H1 (cell line): ENCODE data around the gene RABL2B. TPM values are rescaled to one million over a fixed set of nuclear protein-coding genes. Genes with fewer than 3 reads are reported as not detected.

Source experiments
- CTCF ChIA-PET: fragments of 300-600 bp; sonication (Branson Sonifier 250); formaldehyde crosslinking; loops from one replicate; lab custom pipeline; 2021; ENCODE audit not compliant: partially characterized antibody; lab: Charles Lee
- POLR2A ChIA-PET: fragments of 300-600 bp; sonication (Branson Sonifier 250); formaldehyde crosslinking; loops from one replicate; lab custom pipeline; 2021; ENCODE audit warnings: inconsistent platforms; ENCODE audit not compliant: partially characterized antibody; lab: Charles Lee
- DNase-seq, 2 experiments: peaks; one replicate each; pipeline versions ENCODE4 v3.0.0 to v3.0.0-alpha.2; 2010 to 2022; ENCODE audit warnings: low spot score in 2 of 2, low read depth in 1 of 2, mixed read lengths in 1 of 2
- FAIRE-seq: peaks from 2 replicates; lab custom pipeline; 2011; peaks lifted over from hg19 to GRCh38; lab: Jason Lieb, UNC
- H2AFZ ChIP-seq: 2 replicates; pipeline ENCODE4 v1.8.1; 2012; ENCODE audit warnings: low read length, inconsistent platforms
- H2AK5ac ChIP-seq: 2 replicates; pipeline ENCODE4 v1.6.1; 2013; ENCODE audit warnings: low read depth, low read length
- H2BK120ac ChIP-seq: replicated peaks from 2 replicates; pipeline ENCODE3; 2013; ENCODE audit warnings: low read depth, low read length, inconsistent platforms
- H2BK12ac ChIP-seq: 2 replicates; pipeline ENCODE4 v1.6.1; 2013; ENCODE audit warnings: low read depth, low read length
- H2BK15ac ChIP-seq: 2 replicates; pipeline ENCODE4 v1.6.1; 2013; ENCODE audit warnings: low read length
- H2BK20ac ChIP-seq: 2 replicates; pipeline ENCODE4 v1.6.1; 2013; ENCODE audit warnings: low read length
- H2BK5ac ChIP-seq: 2 replicates; pipeline ENCODE4 v1.6.1; 2013; ENCODE audit warnings: low read depth, low read length
- H3K14ac ChIP-seq: 2 replicates; pipeline ENCODE4 v1.6.1; 2013; ENCODE audit warnings: inconsistent platforms; ENCODE audit not compliant: insufficient read length
- H3K18ac ChIP-seq: 2 replicates; pipeline ENCODE4 v1.6.1; 2013; ENCODE audit warnings: low read length; ENCODE audit errors: extremely low read depth
- H3K23ac ChIP-seq: 2 replicates; pipeline ENCODE4 v1.6.1; 2013; ENCODE audit warnings: inconsistent platforms; ENCODE audit not compliant: insufficient read length
- H3K23me2 ChIP-seq: 2 replicates; pipeline ENCODE4 v1.6.1; 2013; ENCODE audit warnings: low read depth, low read length
- H3K27ac ChIP-seq: 2 replicates; pipeline ENCODE4 v1.6.1; 2011; ENCODE audit warnings: low read depth, low read length, inconsistent platforms
- H3K27me3 ChIP-seq, 4 experiments: replicated peaks in 1 of 4; 1 replicate in 1 of 4; 2 replicates in 3 of 4; pipeline versions ENCODE4 v1.6.1 to v1.8.1; 2011 to 2013; ENCODE audit warnings: low read length in 3 of 4, mild to moderate bottlenecking in 3 of 4, inconsistent platforms in 2 of 4, mixed read lengths in 2 of 4, moderate library complexity in 1 of 4; ENCODE audit not compliant: control insufficient read depth in 3 of 4, insufficient read depth in 3 of 4; ENCODE audit errors: extremely low read depth in 1 of 4
- H3K36me3 ChIP-seq, 4 experiments: 2 replicates each; pipeline versions ENCODE4 v1.6.1 to v1.8.1; 2011 to 2013; ENCODE audit warnings: mild to moderate bottlenecking in 4 of 4, low read length in 3 of 4, moderate library complexity in 2 of 4, control low read depth in 1 of 4, inconsistent platforms in 1 of 4; ENCODE audit not compliant: insufficient read depth in 4 of 4, control insufficient read depth in 2 of 4
- H3K4ac ChIP-seq: replicated peaks from 2 replicates; pipeline ENCODE3; 2013; ENCODE audit warnings: low read length, low read depth, mixed read lengths, inconsistent platforms; ENCODE audit not compliant: insufficient read length
- H3K4me1 ChIP-seq, 4 experiments: replicated peaks in 1 of 4; 1 replicate in 1 of 4; 2 replicates in 3 of 4; pipeline versions ENCODE4 v1.6.1 to v1.8.1; 2011 to 2013; ENCODE audit warnings: low read length in 3 of 4, inconsistent platforms in 2 of 4, mixed read lengths in 1 of 4; ENCODE audit not compliant: insufficient read depth in 4 of 4, control insufficient read depth in 3 of 4
- H3K4me2 ChIP-seq, 2 experiments: 2 replicates each; pipeline versions ENCODE4 v1.6.1 to v1.8.1; 2011 to 2013; ENCODE audit warnings: low read depth in 2 of 2, low read length in 2 of 2, control low read depth in 1 of 2, inconsistent platforms in 1 of 2, mild to moderate bottlenecking in 1 of 2; ENCODE audit not compliant: insufficient read depth in 1 of 2
- H3K4me3 ChIP-seq, 4 experiments: fragments of 200-600, 300-600 bp in 1 of 4; sonication (generic), shearing (Covaris generic), sonication (Bioruptor Twin) in 1 of 4; 2 replicates each; pipeline versions ENCODE4 v1.5.1 to v1.8.1; 2011 to 2016; ENCODE audit warnings: low read length in 4 of 4, low read depth in 3 of 4, control low read depth in 2 of 4, inconsistent platforms in 2 of 4, mild to moderate bottlenecking in 2 of 4, mixed read lengths in 1 of 4, moderate library complexity in 1 of 4; ENCODE audit not compliant: insufficient read depth in 2 of 4; ENCODE audit errors: extremely low read depth in 1 of 4
- H3K56ac ChIP-seq: replicated peaks from 2 replicates; pipeline ENCODE3; 2013; ENCODE audit warnings: low read depth, mild to moderate bottlenecking, mixed read lengths, low read length, inconsistent platforms; ENCODE audit not compliant: insufficient read length
- H3K79me1 ChIP-seq: 2 replicates; pipeline ENCODE4 v1.6.1; 2013; ENCODE audit warnings: low read depth, low read length, control low read depth
- H3K79me2 ChIP-seq, 2 experiments: 2 replicates each; pipeline versions ENCODE4 v1.6.1 to v1.8.1; 2012 to 2013; ENCODE audit warnings: low read length in 2 of 2, mild to moderate bottlenecking in 2 of 2, inconsistent platforms in 1 of 2; ENCODE audit not compliant: insufficient read depth in 2 of 2, control insufficient read depth in 1 of 2
- H3K9ac ChIP-seq, 4 experiments: replicated peaks in 1 of 4; 1 replicate in 1 of 4; 2 replicates in 3 of 4; pipeline versions ENCODE4 v1.6.1 to v1.8.1; 2011 to 2013; ENCODE audit warnings: low read depth in 3 of 4, low read length in 3 of 4, control low read depth in 2 of 4, mild to moderate bottlenecking in 2 of 4, moderate library complexity in 2 of 4, inconsistent platforms in 1 of 4; ENCODE audit errors: extremely low read depth in 1 of 4
- H3K9me3 ChIP-seq, 2 experiments: 2 replicates each; pipeline versions ENCODE4 v1.6.1 to v1.8.1; 2012 to 2013; ENCODE audit warnings: mild to moderate bottlenecking in 2 of 2, moderate library complexity in 2 of 2, control low read depth in 1 of 2, inconsistent platforms in 1 of 2, low read depth in 1 of 2, low read length in 1 of 2, mixed read lengths in 1 of 2; ENCODE audit not compliant: insufficient read depth in 2 of 2
- H4K20me1 ChIP-seq, 2 experiments: replicated peaks in 1 of 2; 2 replicates each; pipeline versions ENCODE3 to v1.8.1; 2011 to 2013; ENCODE audit warnings: inconsistent platforms in 2 of 2, low read length in 2 of 2, mild to moderate bottlenecking in 1 of 2; ENCODE audit not compliant: insufficient read depth in 2 of 2, control insufficient read depth in 1 of 2
- H4K5ac ChIP-seq: 2 replicates; pipeline ENCODE4 v1.6.1; 2013; ENCODE audit warnings: low read length, low read depth, mixed read lengths, inconsistent platforms; ENCODE audit not compliant: insufficient read length
- H4K8ac ChIP-seq: 2 replicates; pipeline ENCODE4 v1.8.0; 2013; ENCODE audit warnings: mild to moderate bottlenecking, moderate library complexity, low read length, inconsistent platforms; ENCODE audit not compliant: insufficient read depth; ENCODE audit errors: extremely low read depth
- H4K91ac ChIP-seq: replicated peaks from 2 replicates; pipeline ENCODE3; 2013; ENCODE audit warnings: low read length, mixed read lengths, inconsistent platforms; ENCODE audit not compliant: insufficient read length
- CHD2 ChIP-seq: IDR thresholded peaks from 2 replicates; pipeline ENCODE4 v1.6.1; 2012; ENCODE audit warnings: low read length, improper control_type of control experiment
- CREB1 ChIP-seq: IDR thresholded peaks from 2 replicates; pipeline ENCODE4 v1.6.1; 2012; ENCODE audit warnings: inconsistent platforms
- FOSL1 ChIP-seq: IDR thresholded peaks from 2 replicates; pipeline ENCODE4 v1.6.1; 2011; ENCODE audit warnings: mild to moderate bottlenecking, low read depth, low read length, moderate library complexity; ENCODE audit not compliant: insufficient read depth
- NRF1 ChIP-seq: IDR thresholded peaks from 2 replicates; pipeline ENCODE4 v1.6.1; 2011; ENCODE audit warnings: mild to moderate bottlenecking, low read depth, low read length, improper control_type of control experiment
- RAD21 ChIP-seq, 2 experiments: IDR thresholded peaks in 1 of 2; conservative IDR thresholded peaks in 1 of 2; 2 replicates each; pipeline ENCODE4 v1.6.1; 2011; ENCODE audit warnings: low read depth in 2 of 2, low read length in 2 of 2, improper control_type of control experiment in 1 of 2, inconsistent platforms in 1 of 2, mild to moderate bottlenecking in 1 of 2, moderate library complexity in 1 of 2
- TBP ChIP-seq: IDR thresholded peaks from 2 replicates; pipeline ENCODE4 v1.6.1; 2011; ENCODE audit warnings: low read depth, low read length, improper control_type of control experiment
- TEAD4 ChIP-seq: IDR thresholded peaks from 2 replicates; pipeline ENCODE4 v1.6.1; 2012; ENCODE audit warnings: low read depth, low read length, inconsistent platforms, mixed read lengths
- YY1 ChIP-seq: IDR thresholded peaks from 2 replicates; pipeline ENCODE4 v1.6.1; 2011; ENCODE audit warnings: low read depth, mild to moderate bottlenecking, low read length
- WGBS, 2 experiments: shearing (Covaris generic) in 1 of 2; methylation state at CpG; one replicate each; pipeline versions ENCODE4 v1.1.6 to v1.1.7; 2013 to 2015; ENCODE audit warnings: low lambda C conversion rate in 2 of 2, mixed read lengths in 2 of 2, inconsistent platforms in 1 of 2, low coverage in 1 of 2, missing lambda C conversion rate in 1 of 2; ENCODE audit not compliant: insufficient replicate concordance in 2 of 2, insufficient coverage in 1 of 2, insufficient read length in 1 of 2; ENCODE audit errors: extremely low coverage in 1 of 2, missing lambda C conversion rate in 1 of 2; 5-methylcytosine and 5-hydroxymethylcytosine counted together
- polyA plus RNA-seq, 7 experiments: library from polyadenylated mRNA; depleted of rRNA in 3 of 7; stranded (reverse) in 5 of 7; unstranded in 2 of 7; fragments of >200 nt in 5 of 7; fragments of 200-250 nt in 2 of 7; gene quantifications; 1 replicate in 5 of 7; 2 replicates in 1 of 7; 4 replicates in 1 of 7; pipeline versions ENCODE4 v1.2.1 to v1.2.3, GENCODE V29; 2011 to 2013; ENCODE audit warnings: missing spikeins in 2 of 7, mixed read lengths in 2 of 7
- total RNA-seq: library from RNA; stranded (reverse); fragmentation: NEBNext Ultra II Directional; extraction: Animal tissue kit (Norgen Biotek cat#: 25700); gene quantifications from 2 replicates; pipeline ENCODE4 v1.2.1, GENCODE V29; 2021
- TF ChIP-seq, protein P1 (sequence below): IDR thresholded peaks from 2 replicates; pipeline ENCODE4 v1.6.1; 2012; ENCODE audit warnings: inconsistent platforms
- TF ChIP-seq, protein P2 (sequence below): IDR thresholded peaks from 2 replicates; pipeline ENCODE4 v1.6.1; 2012; ENCODE audit warnings: low read length, inconsistent platforms

Gene RABL2B
- total and polyA plus RNA-seq, 2 of the 8 experiments (the other 6 are each of a cell fraction or from before 2014, with no cell fraction given) = 16.2 to 26.5 TPM

DNA sequence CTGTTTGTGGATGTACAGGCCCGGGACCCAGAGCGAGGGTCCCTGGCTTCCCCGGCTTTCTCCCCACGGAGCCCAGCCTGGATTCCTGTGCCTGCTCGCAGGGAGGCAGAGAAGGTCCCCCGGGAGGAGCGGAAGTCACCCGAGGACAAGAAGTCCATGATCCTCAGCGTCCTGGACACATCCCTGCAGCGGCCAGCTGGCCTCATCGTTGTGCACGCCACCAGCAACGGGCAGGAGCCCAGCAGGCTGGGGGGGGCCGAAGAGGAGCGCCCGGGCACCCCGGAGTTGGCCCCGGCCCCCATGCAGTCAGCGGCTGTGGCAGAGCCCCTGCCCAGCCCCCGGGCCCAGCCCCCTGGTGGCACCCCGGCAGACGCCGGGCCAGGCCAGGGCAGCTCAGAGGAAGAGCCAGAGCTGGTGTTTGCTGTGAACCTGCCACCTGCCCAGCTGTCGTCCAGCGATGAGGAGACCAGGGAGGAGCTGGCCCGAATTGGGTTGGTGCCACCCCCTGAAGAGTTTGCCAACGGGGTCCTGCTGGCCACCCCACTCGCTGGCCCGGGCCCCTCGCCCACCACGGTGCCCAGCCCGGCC is 62.1 kb downstream of the RABL2B start:
- Histone ChIP-seq H4K91ac (no peak overlapping the region), H3K4me1 (peaks cover 0 to 6% (median 0%) of the 10 kb centered on the region in 4 experiments; a peak in 2 of 7 replicates), H3K14ac (no peak overlapping the region), H3K4me2 (0 out of 4 replicates have a peak overlapping the region, but pooled peaks of 1 of the 2 experiments have one; percentile 10), H2AK5ac (no peak overlapping the region), H3K56ac (no peak overlapping the region), H2BK120ac (no peak overlapping the region), H3K9ac (no peak overlapping the region), H3K9me3 (no peaks in the 10 kb centered on the region), H4K20me1 (peaks cover 13 to 25% of the 10 kb centered on the region in 2 experiments), H4K5ac (no peak overlapping the region), H2BK12ac (no peak overlapping the region), H3K4me3 (peak overlapping the region in 1 of 4 experiments; percentile 56; a peak in 2 of 8 replicates), H2BK20ac (no peak overlapping the region), H3K79me1 (no peaks in the 10 kb centered on the region), H3K23me2 (peaks cover 1% of the 10 kb centered on the region; the same call in 1 of the 2 replicates), H3K27ac (no peak overlapping the region), H3K18ac (no peak overlapping the region), H3K36me3 (peaks cover 0 to 7% (median 2%) of the 10 kb centered on the region in 4 experiments; a peak in 3 of 8 replicates), H2AFZ (no peak overlapping the region), H3K23ac (no peak overlapping the region), H2BK15ac (no peak overlapping the region), H2BK5ac (no peak overlapping the region), H3K79me2 (no peaks in the 10 kb centered on the region), H3K4ac (no peak overlapping the region), H3K27me3 (peaks cover 31 to 66% (median 51%) of the 10 kb centered on the region in 4 experiments), H4K8ac (0 out of 2 replicates have a peak overlapping the region, but pooled peaks have one; percentile 40)
- 84% methylated on average over 14 of the region's 32 CpGs; no CpG with 5 or more reads in 1 of the 2 experiments for WGBS, 2 experiments
- no peak for DNase-seq
- ChIA-PET POLR2A (interaction anchor here (0.9 kb wide), 1 partner anchor 9 kb away, joined by 3 read pairs; no protein-coding TSS in a partner anchor), CTCF (interaction anchor here (0.8 to 4.1 kb wide), 9 partner anchors 9 to 93 kb away, joined by 3 to 24 read pairs (median 3); partner anchors contain the start of gene ARSA)
- FAIRE-seq = no peak
- no peak for TF ChIP-seq NRF1
- no peak for TF ChIP-seq YY1
- TF ChIP-seq, protein P1, sequence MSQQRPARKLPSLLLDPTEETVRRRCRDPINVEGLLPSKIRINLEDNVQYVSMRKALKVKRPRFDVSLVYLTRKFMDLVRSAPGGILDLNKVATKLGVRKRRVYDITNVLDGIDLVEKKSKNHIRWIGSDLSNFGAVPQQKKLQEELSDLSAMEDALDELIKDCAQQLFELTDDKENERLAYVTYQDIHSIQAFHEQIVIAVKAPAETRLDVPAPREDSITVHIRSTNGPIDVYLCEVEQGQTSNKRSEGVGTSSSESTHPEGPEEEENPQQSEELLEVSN = no peak
- no peak for TF ChIP-seq TBP
- TF ChIP-seq CHD2 = no peak
- TF ChIP-seq TEAD4 = no peak
- TF ChIP-seq, protein P2, sequence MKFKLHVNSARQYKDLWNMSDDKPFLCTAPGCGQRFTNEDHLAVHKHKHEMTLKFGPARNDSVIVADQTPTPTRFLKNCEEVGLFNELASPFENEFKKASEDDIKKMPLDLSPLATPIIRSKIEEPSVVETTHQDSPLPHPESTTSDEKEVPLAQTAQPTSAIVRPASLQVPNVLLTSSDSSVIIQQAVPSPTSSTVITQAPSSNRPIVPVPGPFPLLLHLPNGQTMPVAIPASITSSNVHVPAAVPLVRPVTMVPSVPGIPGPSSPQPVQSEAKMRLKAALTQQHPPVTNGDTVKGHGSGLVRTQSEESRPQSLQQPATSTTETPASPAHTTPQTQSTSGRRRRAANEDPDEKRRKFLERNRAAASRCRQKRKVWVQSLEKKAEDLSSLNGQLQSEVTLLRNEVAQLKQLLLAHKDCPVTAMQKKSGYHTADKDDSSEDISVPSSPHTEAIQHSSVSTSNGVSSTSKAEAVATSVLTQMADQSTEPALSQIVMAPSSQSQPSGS = no peak
- TF ChIP-seq CREB1 = no peak
- no peak for TF ChIP-seq FOSL1
- TF ChIP-seq RAD21 (IDR thresholded peaks at IDR 0.05 in 1 of 2, conservative IDR thresholded peaks at IDR 0.05 in 1 of 2; ENCODE audit: low read depth in 2 of 2, low read length in 2 of 2) = no peak
